Psoas muscle (tissue), 8 donors: ENCODE results near the gene RD3L. TPM values are rescaled to one million over a fixed set of nuclear protein-coding genes. Genes with fewer than 3 reads are reported as not detected.

ENCODE experiments used
- ATAC-seq, 4 donors: fragments of 200-7000 bp; cut with Tn5 transposase; one replicate each; pipeline ENCODE4 v1.9.1; 2020; ENCODE audit warnings: moderate library complexity in 3 of 4, mild to moderate bottlenecking in 2 of 4
- DNase-seq, 2 donors: peaks; one replicate each; pipeline ENCODE4 v3.0.0-alpha.2; 2020
- H3K27ac ChIP-seq: fragments of 200-600 bp; one replicate; pipeline ENCODE4 v1.8.0; 2022
- H3K27me3 ChIP-seq, 3 donors: fragments of 200-600 bp in 1 of 3; one replicate each; pipeline versions ENCODE4 v1.6.1 to v1.8.0; 2013 to 2022; ENCODE audit warnings: low read length in 2 of 3, mild to moderate bottlenecking in 2 of 3, moderate library complexity in 1 of 3; ENCODE audit not compliant: insufficient read depth in 3 of 3
- H3K36me3 ChIP-seq, 2 donors: fragments of 200-600 bp in 1 of 2; one replicate each; pipeline versions ENCODE4 v1.6.1 to v1.8.0; 2013 to 2022; ENCODE audit warnings: low read depth in 1 of 2, mild to moderate bottlenecking in 1 of 2, moderate library complexity in 1 of 2; ENCODE audit not compliant: insufficient read depth in 1 of 2
- H3K4me1 ChIP-seq: fragments of 200-600 bp; one replicate; pipeline ENCODE4 v1.8.0; 2022
- H3K4me3 ChIP-seq: fragments of 200-600 bp; one replicate; pipeline ENCODE4 v1.8.0; 2022; ENCODE audit warnings: mild to moderate bottlenecking
- H3K9me3 ChIP-seq: fragments of 200-600 bp; one replicate; pipeline ENCODE4 v1.8.0; 2022
- CTCF ChIP-seq: fragments of 200-600 bp; IDR thresholded peaks from one replicate; pipeline ENCODE4 v1.8.0; 2022; ENCODE audit warnings: antibody characterized with exemption
- WGBS, 3 donors: extraction: QIAGEN DNeasy Blood & Tissue Kit; methylation state at CpG; one replicate each; pipeline versions ENCODE4 v1.1.6 to v1.1.7; 2013; 5-methylcytosine and 5-hydroxymethylcytosine counted together
- intact Hi-C, 2 donors: fragments of 100-400 bp; cut with DNase I; formaldehyde crosslinking; loops; one replicate each; pipeline versions ENCODE4 v1.11.0 to v1.14.2; 2022
- polyA plus RNA-seq, 3 donors: library from polyadenylated mRNA; stranded (reverse); fragments of 200-250 nt; gene quantifications; one replicate each; pipeline ENCODE4 v1.2.3, GENCODE V29; 2013
- total RNA-seq, 4 donors: library from RNA; stranded (reverse); fragmentation: NEBNext Ultra II Directional in 2 of 4; extraction: Animal tissue kit (Norgen Biotek cat#: 25700) in 2 of 4; gene quantifications; one replicate each; pipeline versions ENCODE4 v1.2.1 to v1.2.4, GENCODE V29; 2021 to 2023
- donor health status: healthy with polysubstance abuse.
- donor health status: DM: no; HTN: no; CAD: no; lungs with moderate emphysema.
- donor health status: Bipolar disorder and iron deficiency.
- donor health status: healthy.
- donor health status: DM: yes; HTN: yes; CAD: no.
- donor health status: DM: no; HTN: no; CAD: no.
- donor health status: DM: no; HTN: no; CAD: no.
- donor health status: DM: yes; HTN: yes; CAD: no.

RD3L gene
- total and polyA plus RNA-seq, 7 donors, result not detected

DNA sequence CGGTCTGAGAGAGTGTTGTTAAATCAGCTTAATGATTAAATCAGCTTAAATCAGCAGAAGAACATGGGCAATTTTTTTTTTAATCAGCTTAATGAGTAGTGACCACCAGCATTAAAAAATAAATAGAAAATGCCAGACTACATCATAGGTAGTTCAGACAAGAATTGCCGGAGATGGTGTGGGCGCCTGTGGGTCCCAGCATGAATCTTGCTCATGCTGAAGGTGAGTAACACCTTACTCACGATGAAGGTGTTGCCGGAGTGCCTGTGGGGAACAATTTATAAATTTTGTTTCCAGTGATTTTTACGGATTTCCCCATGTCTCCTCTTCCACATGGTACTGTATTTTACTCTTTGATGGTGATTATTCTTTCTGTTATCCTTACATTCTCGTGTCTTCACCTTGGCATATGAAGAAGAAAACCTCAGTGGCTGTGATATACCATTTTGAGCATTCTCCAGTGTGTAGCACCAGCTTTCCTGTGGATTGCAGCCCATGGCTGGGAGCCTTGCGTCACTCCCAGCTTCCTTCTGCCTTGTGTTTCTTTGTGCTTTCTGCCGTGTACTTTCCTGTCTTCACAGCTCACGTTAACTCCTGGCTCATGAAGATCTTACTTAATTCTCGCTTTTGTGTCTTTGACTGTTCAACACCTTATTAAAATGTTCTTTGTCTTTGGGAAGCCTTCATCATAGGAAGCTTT, 9.4 kb downstream of the RD3L start:
- no peak for TF ChIP-seq CTCF
- no peak for DNase-seq
- intact Hi-C loops, result no loop called here
- ATAC-seq, result no peak
- H3K27ac ChIP-seq, result no peak overlapping the region
- no peaks in the 10 kb centered on the region for H3K4me1 ChIP-seq
- 78 to 81% (median 79%) methylated on average over 11 of the region's 11 CpGs for WGBS, 3 donors
- peaks cover 0 to 9% (median 2%) of the 10 kb centered on the region in 3 donors for H3K27me3 ChIP-seq
- H3K4me3 ChIP-seq, result no peak overlapping the region
- no peaks in the 10 kb centered on the region for H3K36me3 ChIP-seq
- no peaks in the 10 kb centered on the region for H3K9me3 ChIP-seq

GRCh38 chr14:103931422-103931821, 10.9 kb downstream of the RD3L start:
- DNase-seq (no peak), ATAC-seq (no peak)
- Histone ChIP-seq H3K4me1 (no peaks in the 10 kb centered on the region), H3K27me3 (peaks cover 0 to 18% (median 5%) of the 10 kb centered on the region in 3 donors), H3K4me3 (no peak overlapping the region), H3K9me3 (no peaks in the 10 kb centered on the region), H3K27ac (no peak overlapping the region), H3K36me3 (no peaks in the 10 kb centered on the region)
- no peak for TF ChIP-seq CTCF
- 75 to 81% (median 76%) methylated on average over 3 of the region's 3 CpGs for WGBS, 3 donors
- intact Hi-C loops, result no loop called here

DNA sequence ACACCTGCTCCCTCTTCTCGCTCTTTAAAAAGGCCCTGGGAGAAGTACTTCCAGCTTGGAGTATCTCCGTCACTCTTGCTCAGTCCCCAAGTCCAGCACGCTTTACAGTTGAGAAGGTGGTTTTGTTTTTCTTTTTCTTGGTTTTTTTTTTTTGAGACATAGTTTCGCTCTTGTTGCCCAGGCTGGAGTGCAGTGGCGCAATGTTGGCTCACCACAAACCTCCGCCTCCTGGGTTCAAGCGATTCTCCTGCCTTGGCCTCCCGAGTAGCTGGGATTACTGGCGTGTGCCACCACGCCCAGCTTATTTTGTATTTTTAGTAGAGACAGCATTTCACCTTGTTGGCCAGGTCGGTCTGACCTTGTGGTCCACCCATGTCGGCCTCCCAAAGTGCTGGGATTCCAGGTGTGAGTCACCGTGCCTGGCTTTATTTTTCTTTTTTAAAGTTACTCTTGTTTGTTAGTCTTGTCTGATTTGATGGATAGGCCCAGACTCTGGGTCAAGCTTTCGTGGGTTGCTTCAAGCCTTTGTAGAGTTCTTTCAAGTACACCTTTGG, 12.2 kb downstream of the RD3L start:
- intact Hi-C loops, result no loop called here
- peaks cover 0 to 18% (median 5%) of the 10 kb centered on the region in 3 donors for H3K27me3 ChIP-seq
- H3K27ac ChIP-seq, result no peak overlapping the region
- WGBS, 3 donors, result 85 to 90% (median 89%) methylated on average over 14 of the region's 14 CpGs
- H3K4me1 ChIP-seq, result no peaks in the 10 kb centered on the region
- H3K4me3 ChIP-seq, result no peak overlapping the region
- H3K9me3 ChIP-seq, result no peaks in the 10 kb centered on the region
- H3K36me3 ChIP-seq, result no peaks in the 10 kb centered on the region
- TF ChIP-seq CTCF, result no peak
- DNase-seq (no peak), ATAC-seq (no peak)

DNA sequence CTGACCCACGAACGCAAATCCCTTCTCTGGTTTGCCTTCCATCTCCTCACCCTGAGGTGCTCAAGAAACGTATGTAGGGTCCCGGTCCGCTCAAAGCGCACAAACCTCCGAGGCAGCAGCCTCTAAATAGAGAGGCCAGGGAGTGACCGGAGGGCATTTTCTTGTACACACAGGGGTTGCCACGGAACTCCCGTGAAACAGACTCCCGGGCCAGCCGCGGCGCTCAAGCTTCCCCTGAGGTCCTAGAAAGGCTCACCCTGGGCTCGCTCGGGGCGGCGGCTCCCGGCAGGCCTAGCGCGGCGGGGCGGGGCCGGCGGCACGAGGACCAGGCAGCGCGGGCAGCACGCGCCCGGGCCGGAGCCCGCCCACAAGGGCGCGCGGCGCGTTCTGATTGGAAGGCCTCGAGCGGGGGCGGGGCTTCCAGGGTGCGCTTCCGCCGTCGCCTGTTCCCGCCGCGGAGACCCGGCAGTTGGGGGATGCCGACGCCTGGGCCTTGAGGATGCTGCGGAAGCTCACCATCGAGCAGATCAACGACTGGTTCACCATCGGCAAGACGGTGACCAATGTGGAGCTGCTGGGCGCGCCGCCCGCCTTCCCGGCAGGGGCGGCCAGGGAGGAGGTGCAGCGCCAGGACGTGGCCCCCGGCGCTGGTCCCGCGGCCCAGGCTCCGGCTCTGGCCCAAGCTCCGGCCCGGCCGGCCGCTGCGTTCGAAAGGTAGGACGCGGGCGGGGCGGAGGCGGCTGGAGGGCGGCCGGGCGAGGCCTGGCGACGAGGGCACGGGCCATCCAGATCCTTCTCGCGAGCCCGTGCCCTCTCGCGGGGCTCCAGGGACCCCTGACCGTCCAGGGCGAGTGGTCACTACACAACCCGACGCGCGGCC, 14.1 kb downstream of the RD3L start, which contains the start of gene TDRD9:
TSS of gene TDRD9 (plus strand) at position 446 of the 880 bp plus-strand sequence. CDS start at position 500, 54 bp downstream.
- no peaks in the 10 kb centered on the region for H3K9me3 ChIP-seq
- 54 to 68% (median 65%) methylated on average over 86 to 97 of the region's 97 CpGs for WGBS, 3 donors
- ATAC-seq (no peak), DNase-seq (no peak)
- H3K27ac ChIP-seq, result no peak within 1 kb of the TSS
- no peaks in the 10 kb centered on the region for H3K36me3 ChIP-seq
- intact Hi-C loops, result no loop called here
- H3K4me1 ChIP-seq, result no peaks in the 10 kb centered on the region
- TF ChIP-seq CTCF, result no peak
- H3K27me3 ChIP-seq, result peaks cover 0 to 25% (median 5%) of the 10 kb centered on the region in 3 donors
- peak within 1 kb of the TSS; percentile 39 for H3K4me3 ChIP-seq
